AG08395 (cell line): ENCODE measurements around the gene GPR32.
"Not testable (repeated sequence)": the region's sequence is repeated elsewhere in the genome, so short reads cannot be mapped to it uniquely, and the experiment has no call there.

Experiments
- DNase-seq: peaks from one replicate; pipeline ENCODE4 v3.0.0; 2012; ENCODE audit warnings: mixed read lengths, low spot score

The GPR32 gene

DNA sequence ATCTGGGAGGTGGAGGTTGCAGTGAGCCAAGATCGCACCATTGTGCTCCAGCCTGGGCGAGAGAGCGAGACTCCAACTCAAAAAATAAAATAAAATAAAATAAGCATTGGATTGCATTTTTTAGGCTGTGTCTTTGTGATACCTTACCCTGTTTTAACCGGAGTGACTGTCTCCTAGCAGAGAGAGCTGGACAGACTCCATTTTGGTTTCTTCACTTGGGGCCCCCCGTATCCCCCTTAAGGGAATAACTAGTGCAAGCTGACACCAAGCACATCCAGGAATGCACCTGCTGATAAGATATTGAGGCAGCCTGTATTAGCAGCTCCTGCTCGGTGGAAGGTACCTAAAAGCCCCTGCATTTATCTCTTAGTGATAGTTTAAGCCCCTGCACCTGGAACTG is 20.8 kb upstream of the GPR32 start:
- DNase-seq, result no peak

DNA sequence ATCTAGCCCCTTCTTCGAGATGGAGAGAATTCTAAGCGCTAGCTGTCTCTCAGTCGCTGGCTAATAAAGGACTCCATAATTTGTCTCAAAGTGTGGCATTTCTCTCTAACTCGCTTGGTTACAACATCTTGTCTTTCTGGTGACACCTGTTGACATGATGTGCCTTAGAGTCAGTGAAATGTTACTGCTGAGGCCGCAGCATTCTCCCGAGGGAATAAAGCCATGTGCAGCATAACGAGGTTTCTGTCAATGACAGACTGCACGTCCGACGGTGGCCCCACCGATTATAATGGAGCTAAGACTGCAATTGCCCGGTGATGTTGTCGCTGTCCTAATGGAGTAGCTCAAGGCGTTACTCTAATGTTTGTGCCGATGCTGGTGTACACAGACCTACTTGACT is 20.3 kb upstream of the GPR32 start:
- DNase-seq, result no peak

GRCh38 chr19:50753879-50754278 is 16.4 kb upstream of the GPR32 start:
- no peak for DNase-seq

DNA sequence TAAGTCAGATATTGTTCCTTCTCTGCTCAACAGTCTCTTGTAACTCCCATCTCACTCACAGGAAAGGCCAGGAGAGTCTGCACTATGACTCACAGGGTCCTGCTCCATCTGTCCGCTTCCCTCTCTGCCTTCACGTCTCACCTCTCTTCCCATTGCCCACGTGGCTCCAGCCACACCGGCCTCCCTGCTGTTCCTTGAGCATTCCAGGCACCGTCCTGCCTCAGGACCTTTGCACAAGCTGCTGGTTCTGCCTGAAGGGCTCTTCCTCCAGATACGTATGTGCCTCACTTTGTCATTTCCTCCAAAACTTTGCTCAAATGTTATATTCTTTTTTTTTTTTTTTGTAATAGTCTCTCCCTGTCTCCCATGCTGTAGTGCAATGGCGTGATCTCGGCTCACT is 14.0 kb upstream of the GPR32 start:
- DNase-seq, result not testable (repeated sequence)

DNA sequence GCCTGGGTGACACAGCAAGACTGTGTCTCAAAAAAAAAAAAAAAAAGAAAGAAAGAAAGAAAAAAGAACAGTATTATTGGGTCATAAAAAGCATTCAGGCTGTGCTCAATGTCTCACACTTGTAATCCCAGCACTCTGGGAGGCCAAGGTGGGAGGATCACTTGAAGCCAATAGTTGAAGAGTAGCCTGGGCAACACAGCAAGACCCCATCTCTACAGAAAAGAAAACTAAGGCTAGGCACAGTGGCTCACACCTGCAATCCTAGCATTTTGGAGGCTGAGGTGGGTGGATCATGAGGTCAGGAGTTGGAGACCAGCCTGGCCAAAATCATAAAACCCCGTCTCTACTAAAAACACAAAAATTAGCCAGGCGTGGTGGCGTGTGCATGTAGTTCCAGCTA is 12.6 kb upstream of the GPR32 start:
- not testable (repeated sequence) for DNase-seq

DNA sequence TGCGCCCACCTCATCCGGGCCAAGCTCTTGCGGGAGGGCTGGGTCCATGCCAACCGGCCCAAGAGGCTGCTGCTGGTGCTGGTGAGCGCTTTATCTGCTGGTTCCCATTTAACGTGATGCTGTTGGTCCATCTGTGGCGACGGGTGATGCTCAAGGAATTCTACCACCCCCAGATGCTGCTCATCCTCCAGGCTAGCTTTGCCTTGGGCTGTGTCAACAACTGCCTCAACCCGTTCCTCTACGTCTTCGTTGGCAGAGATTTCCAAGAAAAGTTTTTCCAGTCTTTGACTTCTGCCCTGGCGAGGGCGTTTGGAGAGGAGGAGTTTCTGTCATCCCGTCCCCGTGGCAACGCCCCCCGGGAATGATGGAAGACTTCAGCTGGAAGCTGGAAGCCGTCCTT is 11.2 kb upstream of the GPR32 start:
- DNase-seq, result not testable (repeated sequence)

DNA sequence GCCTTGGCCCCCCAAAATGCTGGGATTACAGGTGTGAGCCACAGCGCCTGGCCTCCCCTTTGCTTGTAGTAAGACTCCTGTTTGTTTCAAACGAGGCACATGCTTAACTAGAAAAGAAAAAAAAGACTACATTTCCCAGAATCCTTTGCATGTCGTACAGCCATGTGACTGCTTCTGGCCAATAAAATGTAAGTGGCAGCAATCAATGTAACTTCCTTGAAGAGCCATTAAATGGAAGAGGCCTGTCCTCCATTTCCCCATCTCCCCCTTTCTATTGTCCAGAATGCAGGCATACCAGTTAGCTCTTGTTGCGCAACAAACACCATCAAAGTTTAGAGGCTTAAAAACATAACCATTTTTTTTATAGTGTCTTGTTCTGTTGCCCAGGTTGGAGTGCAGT is 10.4 kb upstream of the GPR32 start:
- peak; percentile 12 for DNase-seq

DNA sequence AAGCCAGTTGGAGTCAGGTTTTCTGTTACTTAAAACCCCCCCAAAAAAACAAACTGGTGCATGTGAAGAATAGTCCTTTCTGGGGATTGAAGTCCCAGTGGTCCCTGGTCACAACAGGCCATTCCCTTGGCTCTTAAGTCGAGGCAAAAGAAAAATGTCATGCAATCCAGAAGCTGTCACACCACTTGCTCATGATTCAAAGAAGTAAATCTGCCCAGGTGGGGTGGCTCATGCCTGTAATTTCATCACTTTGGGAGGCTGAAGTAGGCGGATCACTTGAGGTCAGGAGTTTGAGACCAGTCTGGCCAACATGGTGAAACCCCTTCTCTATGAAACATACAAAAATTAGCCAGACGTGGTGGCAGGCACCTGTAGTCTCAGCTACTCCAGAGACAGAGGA is 8.8 kb upstream of the GPR32 start:
- not testable (repeated sequence) for DNase-seq

DNA sequence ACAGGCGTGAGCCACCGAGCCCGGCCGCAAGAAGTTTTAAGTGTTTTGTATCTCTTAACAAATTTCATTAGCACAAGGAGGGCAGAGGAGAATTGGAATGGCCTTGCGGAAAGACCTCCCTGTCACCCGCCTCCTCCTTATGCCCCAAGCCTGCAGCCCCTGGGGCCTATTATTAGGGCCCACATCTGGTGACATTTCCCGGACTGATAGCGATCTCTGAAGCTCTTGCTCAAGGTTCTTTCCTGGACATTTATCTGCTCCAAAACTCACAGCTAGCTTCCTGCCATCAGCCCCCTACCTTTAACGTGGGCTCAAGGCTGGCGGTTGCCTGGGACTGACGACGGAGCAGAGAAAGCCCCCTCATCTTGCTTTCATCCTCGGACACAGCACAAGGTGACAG is 6.7 kb upstream of the GPR32 start:
- DNase-seq, result not testable (repeated sequence)

GRCh38 chr19:50764409-50764808 is 5.9 kb upstream of the GPR32 start:
- DNase-seq, result no peak

- not testable (repeated sequence) for DNase-seq
These were observed 3.5 kb upstream of the GPR32 start for GRCh38 chr19:50766746-50767145.

DNA sequence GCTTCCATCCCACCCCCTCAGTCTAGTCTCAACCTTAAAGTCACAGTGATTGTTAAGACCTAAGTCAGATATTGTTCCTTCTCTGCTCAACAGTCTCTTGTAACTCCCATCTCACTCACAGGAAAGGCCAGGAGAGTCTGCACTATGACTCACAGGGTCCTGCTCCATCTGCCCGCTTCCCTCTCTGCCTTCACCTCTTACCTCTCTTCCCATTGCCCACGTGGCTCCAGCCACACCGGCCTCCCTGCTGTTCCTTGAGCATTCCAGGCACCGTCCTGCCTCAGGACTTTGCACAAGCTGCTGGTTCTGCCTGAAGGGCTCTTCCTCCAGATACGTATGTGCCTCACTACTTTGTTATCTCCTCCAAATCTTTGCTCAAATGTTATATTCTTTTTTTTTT is 3.0 kb upstream of the GPR32 start:
- not testable (repeated sequence) for DNase-seq

DNA sequence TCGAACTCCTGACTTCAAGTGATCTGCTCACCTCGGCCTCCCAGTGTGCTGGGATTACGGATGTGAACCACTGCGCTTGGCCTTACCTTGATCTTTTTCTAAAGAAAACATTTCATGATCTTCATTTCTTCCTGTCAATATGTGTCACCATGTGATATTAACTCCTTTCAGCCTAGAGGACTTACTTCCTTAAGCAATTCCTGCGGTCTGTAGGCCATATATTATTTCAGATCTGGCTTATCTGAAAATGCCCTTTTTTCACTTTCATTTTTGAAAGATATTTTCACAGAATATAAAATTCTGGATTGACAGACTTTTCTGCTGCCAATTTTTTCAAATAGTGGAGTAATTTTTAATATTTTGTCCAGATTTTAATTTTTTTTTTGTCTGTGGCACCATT is 2.0 kb upstream of the GPR32 start:
- no peak for DNase-seq

- DNase-seq, result no peak
These were observed 624 bp downstream of the GPR32 start for GRCh38 chr19:50770888-50771287.

GRCh38 chr19:50772476-50772875 is 2.2 kb downstream of the GPR32 start:
- no peak for DNase-seq

DNA sequence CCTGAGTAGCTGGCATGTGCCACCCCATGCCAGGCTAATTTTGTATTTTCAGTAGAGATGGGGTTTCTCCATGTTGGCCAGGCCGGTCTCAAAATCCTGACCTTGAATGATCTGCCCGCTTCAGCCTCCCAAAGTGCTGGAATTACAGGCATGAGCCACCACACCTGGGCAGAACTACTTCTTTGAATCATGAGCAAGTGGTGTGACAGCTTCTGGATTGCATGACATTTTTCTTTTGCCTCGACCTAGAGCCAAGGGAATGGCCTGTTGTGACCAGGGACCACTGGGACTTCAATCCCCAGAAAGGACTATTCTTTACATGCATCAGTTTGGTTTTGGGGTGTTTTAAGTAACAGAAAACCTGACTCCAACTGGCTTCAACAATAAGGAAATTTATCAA is 2.6 kb downstream of the GPR32 start:
- not testable (repeated sequence) for DNase-seq

DNA sequence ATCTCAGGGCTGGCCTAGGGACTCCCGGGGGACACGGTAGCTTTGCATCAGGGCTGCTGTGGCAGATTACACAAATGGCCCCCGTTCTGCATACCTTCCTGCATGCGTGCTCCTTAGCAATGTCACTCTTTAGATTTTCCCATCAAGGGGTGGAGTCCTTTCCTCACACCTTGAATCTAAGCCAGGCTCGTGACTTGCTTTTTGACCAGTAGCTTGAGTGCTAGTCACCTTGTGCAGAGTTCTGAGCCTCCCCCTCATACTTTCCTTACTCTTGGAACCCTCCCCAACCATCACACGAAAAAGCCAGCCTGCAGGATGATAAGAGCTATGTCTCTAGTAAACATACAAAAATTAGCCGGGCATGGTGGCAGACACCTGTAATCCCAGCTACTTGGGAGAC is 3.2 kb downstream of the GPR32 start:
- DNase-seq, result not testable (repeated sequence)

DNA sequence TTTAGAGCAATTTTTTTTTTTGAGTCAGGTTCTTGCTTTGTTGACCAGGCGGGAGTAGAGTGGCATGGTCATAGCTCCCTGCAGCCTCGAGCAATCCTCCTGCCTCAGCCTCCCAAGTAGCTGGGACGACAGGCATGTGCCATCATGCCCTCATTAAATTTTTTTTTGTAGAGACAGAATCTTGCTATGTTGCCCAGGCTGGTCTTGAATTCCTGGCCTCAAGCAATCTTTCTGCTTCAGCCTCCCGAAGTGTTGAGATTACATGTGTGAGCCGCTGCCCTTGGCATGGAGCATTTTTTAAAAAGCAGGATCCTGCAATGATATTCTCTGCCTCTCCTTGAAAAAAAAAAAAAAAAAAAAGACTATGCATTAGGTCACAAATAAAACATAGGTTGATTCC is 5.9 kb downstream of the GPR32 start:
- DNase-seq, result no peak

GRCh38 chr19:50777261-50777660 is 7.0 kb downstream of the GPR32 start:
- no peak for DNase-seq

- peak; percentile 33 for DNase-seq
These were observed 7.6 kb downstream of the GPR32 start for GRCh38 chr19:50777830-50778303.

DNA sequence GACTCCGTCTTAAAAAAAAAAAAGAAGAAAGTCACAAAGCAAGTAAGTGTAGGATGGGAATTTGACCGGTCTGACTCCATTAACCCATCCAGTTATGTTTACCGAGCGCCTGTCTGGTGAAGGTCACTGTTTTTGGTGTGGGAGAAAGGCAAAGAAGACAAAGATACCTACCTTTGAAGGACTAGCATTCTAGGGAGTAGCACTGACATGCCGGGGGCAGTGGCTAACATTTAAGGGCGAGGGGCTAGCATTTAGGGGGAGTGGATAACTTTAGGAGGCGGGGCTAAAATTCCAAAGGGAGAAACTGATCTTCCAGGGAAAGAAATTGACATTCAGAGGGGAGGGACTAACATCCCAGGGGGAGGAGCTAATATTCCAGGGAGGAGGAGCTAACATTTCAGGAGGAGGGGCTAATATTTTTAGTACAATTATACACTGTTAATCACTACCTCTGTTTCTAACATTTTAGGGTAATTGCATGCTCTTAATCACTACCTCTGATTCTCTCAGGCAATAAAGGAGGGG is 8.7 kb downstream of the GPR32 start:
- no peak for DNase-seq

- no peak for DNase-seq
These were observed 9.5 kb downstream of the GPR32 start for GRCh38 chr19:50779504-50780457.

- no peak for DNase-seq
These were observed 10.6 kb downstream of the GPR32 start for GRCh38 chr19:50780753-50781435.
